ENCODE data around the gene LARP4. TPM values are rescaled to one million over a fixed set of nuclear protein-coding genes. Genes with fewer than 3 reads are reported as not detected.
"Not testable (repeated sequence)": the region's sequence is repeated elsewhere in the genome, so short reads cannot be mapped to it uniquely, and the experiment has no call there.

Gene LARP4
- total RNA-seq, 1 donor from 2014 or later: 102 TPM

- H3K27me3 Mint-ChIP-seq (ENCODE audit: low read depth): peaks cover 1% of the 10 kb centered on the region
- H3K4me3 Mint-ChIP-seq (ENCODE audit: low read depth): no peak overlapping the region
- H3K9me3 Mint-ChIP-seq: no peaks in the 10 kb centered on the region
- peaks cover 4% of the 10 kb centered on the region for H3K4me1 Mint-ChIP-seq (ENCODE audit: low read depth)
- no peaks in the 10 kb centered on the region for H3K36me3 Mint-ChIP-seq (ENCODE audit: low read depth)
- intact Hi-C loops (cut with micrococcal nuclease): no loop called here
- no peak overlapping the region for H3K27ac Mint-ChIP-seq
- DNase-seq (ENCODE audit: low spot score): no peak
Measured at GRCh38 chr12:50387487-50387886, 13.2 kb upstream of the LARP4 start.

GRCh38 chr12:50387972-50388478 is 12.7 kb upstream of the LARP4 start:
- Mint-ChIP-seq H3K27me3 (ENCODE audit: low read depth) (peaks cover 1% of the 10 kb centered on the region), H3K27ac (no peak overlapping the region), H3K4me1 (ENCODE audit: low read depth) (peaks cover 4% of the 10 kb centered on the region), H3K36me3 (ENCODE audit: low read depth) (no peaks in the 10 kb centered on the region), H3K9me3 (no peaks in the 10 kb centered on the region), H3K4me3 (ENCODE audit: low read depth) (no peak overlapping the region)
- intact Hi-C loops (cut with micrococcal nuclease): no loop called here
- DNase-seq (ENCODE audit: low spot score): no peak

- H3K4me3 Mint-ChIP-seq (ENCODE audit: low read depth); H3K36me3 Mint-ChIP-seq (ENCODE audit: low read depth); H3K4me1 Mint-ChIP-seq (ENCODE audit: low read depth); H3K9me3 Mint-ChIP-seq; intact Hi-C loops (cut with micrococcal nuclease); H3K27ac Mint-ChIP-seq; DNase-seq (ENCODE audit: low spot score); H3K27me3 Mint-ChIP-seq (ENCODE audit: low read depth): not testable (repeated sequence)
Measured at GRCh38 chr12:50388793-50389192, 11.9 kb upstream of the LARP4 start.

GRCh38 chr12:50390316-50390741 is 10.4 kb upstream of the LARP4 start:
- peaks cover 4% of the 10 kb centered on the region for H3K4me1 Mint-ChIP-seq (ENCODE audit: low read depth)
- H3K9me3 Mint-ChIP-seq: no peaks in the 10 kb centered on the region
- H3K27me3 Mint-ChIP-seq (ENCODE audit: low read depth): no peaks in the 10 kb centered on the region
- no peak overlapping the region for H3K4me3 Mint-ChIP-seq (ENCODE audit: low read depth)
- intact Hi-C loops (cut with micrococcal nuclease): no loop called here
- H3K27ac Mint-ChIP-seq: no peak overlapping the region
- no peaks in the 10 kb centered on the region for H3K36me3 Mint-ChIP-seq (ENCODE audit: low read depth)
- DNase-seq (ENCODE audit: low spot score): no peak

DNA sequence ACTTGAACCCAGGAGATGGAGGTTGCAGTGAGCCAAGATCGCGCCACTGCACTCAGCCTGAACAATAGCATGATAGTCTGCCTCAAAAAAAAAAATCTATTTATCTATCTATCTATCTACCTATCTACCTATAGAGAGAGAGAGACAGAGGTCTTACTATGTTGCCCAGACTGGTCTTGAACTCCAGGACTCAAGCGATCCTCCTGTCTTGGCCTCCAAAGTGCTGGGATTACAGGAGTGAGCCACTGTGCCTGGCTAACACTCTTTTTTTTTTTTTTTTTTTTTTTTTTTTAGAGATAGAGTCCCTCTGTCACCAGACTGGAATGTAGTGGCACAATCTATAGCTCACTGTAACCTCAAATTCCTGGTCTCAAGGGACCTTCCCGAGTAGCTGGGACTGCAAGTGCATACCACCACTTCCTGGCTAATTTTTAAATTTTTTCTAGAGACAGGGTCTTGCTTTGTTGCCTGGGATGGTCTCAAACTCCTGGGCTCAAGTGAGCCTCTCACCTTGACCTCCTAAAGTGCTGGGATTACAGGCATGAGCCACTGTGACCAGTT is 6.1 kb upstream of the LARP4 start:
- Mint-ChIP-seq H3K9me3 (no peaks in the 10 kb centered on the region), H3K4me1 (ENCODE audit: low read depth) (peaks cover 3% of the 10 kb centered on the region), H3K36me3 (ENCODE audit: low read depth) (peaks cover 3% of the 10 kb centered on the region), H3K4me3 (ENCODE audit: low read depth) (no peak overlapping the region), H3K27ac (no peak overlapping the region), H3K27me3 (ENCODE audit: low read depth) (peaks cover 7% of the 10 kb centered on the region)
- intact Hi-C loops (cut with micrococcal nuclease): no loop called here
- no peak for DNase-seq (ENCODE audit: low spot score)

GRCh38 chr12:50397117-50397650 is 3.5 kb upstream of the LARP4 start:
- intact Hi-C loops (cut with micrococcal nuclease): no loop called here
- peaks cover 7% of the 10 kb centered on the region for H3K27me3 Mint-ChIP-seq (ENCODE audit: low read depth)
- H3K27ac Mint-ChIP-seq: no peak overlapping the region
- no peak for DNase-seq (ENCODE audit: low spot score)
- H3K9me3 Mint-ChIP-seq: no peaks in the 10 kb centered on the region
- H3K36me3 Mint-ChIP-seq (ENCODE audit: low read depth): peaks cover 19% of the 10 kb centered on the region
- H3K4me3 Mint-ChIP-seq (ENCODE audit: low read depth): no peak overlapping the region
- H3K4me1 Mint-ChIP-seq (ENCODE audit: low read depth): peaks cover 10% of the 10 kb centered on the region

DNA sequence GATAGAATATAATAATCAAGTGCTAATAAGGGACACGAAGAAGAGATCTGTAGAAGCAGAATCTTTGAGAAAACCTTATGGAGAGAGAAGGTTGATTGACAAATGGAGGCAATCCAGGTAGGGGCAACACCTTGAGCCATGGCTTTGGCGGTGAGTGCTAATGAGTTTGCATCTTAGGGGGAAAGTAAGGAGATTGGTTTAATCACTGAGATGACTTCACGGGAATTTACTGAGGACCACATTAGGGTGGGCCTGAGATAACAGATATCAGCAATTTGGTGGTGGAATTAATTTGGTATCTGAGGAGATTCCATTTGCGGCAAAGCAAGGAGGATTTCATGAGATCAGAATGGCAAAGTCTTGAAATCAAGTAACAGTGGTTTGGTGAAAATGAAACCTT is 1.8 kb upstream of the LARP4 start:
- Mint-ChIP-seq H3K9me3 (no peaks in the 10 kb centered on the region), H3K27me3 (ENCODE audit: low read depth) (peaks cover 7% of the 10 kb centered on the region), H3K4me3 (ENCODE audit: low read depth) (peak overlapping the region; percentile 59), H3K4me1 (ENCODE audit: low read depth) (peaks cover 24% of the 10 kb centered on the region), H3K27ac (peak overlapping the region; percentile 24), H3K36me3 (ENCODE audit: low read depth) (peaks cover 32% of the 10 kb centered on the region)
- DNase-seq (ENCODE audit: low spot score): no peak
- intact Hi-C loops (cut with micrococcal nuclease): no loop called here

GRCh38 chr12:50400104-50400637 is 514 bp upstream of the LARP4 start:
- H3K27me3 Mint-ChIP-seq (ENCODE audit: low read depth): peaks cover 7% of the 10 kb centered on the region
- intact Hi-C loops (cut with micrococcal nuclease): loop anchor here (2.0 to 5.0 kb wide), 3 partner anchors 178 to 313 kb away; partner anchors contain the start of genes COX14 and SMARCD1

GRCh38 chr12:50401500-50402081 is 906 bp downstream of the LARP4 start:
- Mint-ChIP-seq H3K27ac (peak overlapping the region; percentile 92), H3K9me3 (no peaks in the 10 kb centered on the region), H3K27me3 (ENCODE audit: low read depth) (peaks cover 2% of the 10 kb centered on the region), H3K4me1 (ENCODE audit: low read depth) (peaks cover 24% of the 10 kb centered on the region), H3K4me3 (ENCODE audit: low read depth) (peak overlapping the region; percentile 95), H3K36me3 (ENCODE audit: low read depth) (peaks cover 32% of the 10 kb centered on the region)
- no peak for DNase-seq (ENCODE audit: low spot score)
- intact Hi-C loops (cut with micrococcal nuclease): loop anchor here (2.0 to 5.0 kb wide), 3 partner anchors 179 to 314 kb away; partner anchors contain the start of genes COX14 and SMARCD1

More at GRCh38 chr12:50400104-50400637, 514 bp upstream of the LARP4 start:
- H3K27ac Mint-ChIP-seq: peak overlapping the region; percentile 92
- H3K4me1 Mint-ChIP-seq (ENCODE audit: low read depth): peaks cover 24% of the 10 kb centered on the region
- no peak for DNase-seq (ENCODE audit: low spot score)
- peaks cover 32% of the 10 kb centered on the region for H3K36me3 Mint-ChIP-seq (ENCODE audit: low read depth)
- peak overlapping the region; percentile 95 for H3K4me3 Mint-ChIP-seq (ENCODE audit: low read depth)
- no peaks in the 10 kb centered on the region for H3K9me3 Mint-ChIP-seq

DNA sequence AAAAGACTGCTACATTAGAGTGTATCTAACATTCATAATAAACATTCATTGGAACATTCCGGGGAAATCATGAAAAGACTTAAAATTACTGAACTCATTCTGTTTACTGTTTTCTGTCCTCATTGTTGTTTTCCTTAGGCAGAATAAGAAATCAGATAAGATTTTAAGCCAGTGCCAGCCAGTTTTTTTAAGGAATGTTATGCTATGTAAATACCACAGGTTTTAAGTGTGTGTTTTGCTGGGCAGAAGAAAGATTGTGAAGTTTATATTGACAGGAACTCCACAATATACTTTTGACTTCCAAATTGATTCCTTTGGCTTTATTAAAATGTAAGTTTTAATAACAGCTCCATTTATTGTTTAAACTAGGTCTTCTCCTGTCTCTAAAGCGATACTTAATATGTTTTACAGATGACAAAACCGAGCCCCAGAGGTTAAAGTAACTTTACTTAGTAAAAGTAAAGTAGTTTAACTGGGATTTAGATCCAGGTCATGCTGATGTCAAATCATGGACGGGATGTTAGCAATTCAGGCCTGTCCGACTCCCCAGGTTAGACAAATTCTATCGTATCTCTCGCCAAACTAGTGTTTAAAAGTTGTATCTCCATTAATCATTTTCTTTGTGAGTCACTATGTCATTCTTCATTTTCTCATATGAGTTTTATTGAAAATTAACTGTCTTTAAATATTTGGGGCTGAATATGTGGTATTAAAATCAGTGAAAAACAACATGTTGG is 1.7 kb downstream of the LARP4 start:
- intact Hi-C loops (cut with micrococcal nuclease): loop anchor here (5.0 kb wide), 2 partner anchors 180 to 315 kb away; partner anchors contain the start of gene SMARCD1
- DNase-seq (ENCODE audit: low spot score): no peak
- peak overlapping the region; percentile 95 for H3K4me3 Mint-ChIP-seq (ENCODE audit: low read depth)
- peak overlapping the region; percentile 19 for H3K27ac Mint-ChIP-seq
- no peaks in the 10 kb centered on the region for H3K9me3 Mint-ChIP-seq
- H3K4me1 Mint-ChIP-seq (ENCODE audit: low read depth): peaks cover 24% of the 10 kb centered on the region
- no peaks in the 10 kb centered on the region for H3K27me3 Mint-ChIP-seq (ENCODE audit: low read depth)
- peaks cover 32% of the 10 kb centered on the region for H3K36me3 Mint-ChIP-seq (ENCODE audit: low read depth)

DNA sequence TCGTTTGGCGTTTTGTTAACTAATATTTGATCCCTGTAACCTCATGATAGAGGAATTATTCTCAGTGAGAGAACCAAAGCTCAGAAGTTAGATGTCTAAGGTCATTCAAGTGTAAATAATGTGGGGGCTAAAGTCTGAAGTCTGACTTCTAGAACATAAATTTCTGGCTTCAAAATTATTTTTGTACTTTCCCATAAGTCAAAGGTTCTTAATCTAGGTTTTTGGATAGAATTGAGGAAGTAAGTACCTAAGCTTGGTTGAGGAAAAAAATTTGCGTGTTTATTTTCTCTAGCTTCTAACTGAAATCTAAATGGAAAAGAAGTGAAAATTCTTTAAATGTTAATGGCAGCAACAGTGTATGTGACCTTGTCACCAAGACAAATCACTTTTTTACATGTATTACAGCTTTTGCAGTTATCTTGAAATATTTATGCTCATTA is 2.3 kb downstream of the LARP4 start:
- H3K4me1 Mint-ChIP-seq (ENCODE audit: low read depth): peaks cover 24% of the 10 kb centered on the region
- peak overlapping the region; percentile 95 for H3K4me3 Mint-ChIP-seq (ENCODE audit: low read depth)
- no peaks in the 10 kb centered on the region for H3K9me3 Mint-ChIP-seq
- no peak for DNase-seq (ENCODE audit: low spot score)
- intact Hi-C loops (cut with micrococcal nuclease): loop anchor here (5.0 kb wide), 2 partner anchors 181 to 316 kb away; partner anchors contain the start of gene SMARCD1
- H3K27ac Mint-ChIP-seq: no peak overlapping the region
- H3K27me3 Mint-ChIP-seq (ENCODE audit: low read depth): no peaks in the 10 kb centered on the region
- H3K36me3 Mint-ChIP-seq (ENCODE audit: low read depth): peaks cover 35% of the 10 kb centered on the region

GRCh38 chr12:50404307-50404706 is 3.6 kb downstream of the LARP4 start:
- Mint-ChIP-seq H3K9me3 (no peaks in the 10 kb centered on the region), H3K4me1 (ENCODE audit: low read depth) (peaks cover 21% of the 10 kb centered on the region), H3K4me3 (ENCODE audit: low read depth) (no peak overlapping the region), H3K27me3 (ENCODE audit: low read depth) (no peaks in the 10 kb centered on the region), H3K36me3 (ENCODE audit: low read depth) (peaks cover 38% of the 10 kb centered on the region), H3K27ac (no peak overlapping the region)
- no peak for DNase-seq (ENCODE audit: low spot score)
- intact Hi-C loops (cut with micrococcal nuclease): loop anchor here (1.0 to 5.0 kb wide), 3 partner anchors 38 to 317 kb away; partner anchors contain the start of gene SMARCD1
